ENCODE results near the gene FOXN3.
"Not testable (repeated sequence)": the region's sequence is repeated elsewhere in the genome, so short reads cannot be mapped to it uniquely, and the experiment has no call there.

FOXN3 gene

DNA sequence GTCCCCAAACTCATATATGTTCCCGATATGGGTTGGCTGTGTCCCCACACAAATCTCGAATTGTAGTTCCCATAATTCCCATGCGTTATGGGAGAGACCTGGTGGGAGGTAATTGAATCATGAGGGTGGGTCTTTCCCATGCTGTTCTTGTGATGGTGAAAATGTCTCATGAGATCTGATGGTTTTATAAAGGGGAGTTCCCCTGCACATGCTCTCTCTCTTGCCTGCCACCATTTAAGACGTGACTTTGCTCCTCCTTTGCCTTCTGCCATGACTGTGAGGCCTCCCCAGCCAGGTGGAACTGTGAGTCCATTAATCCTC lies 166.4 kb downstream of the FOXN3 start:
- not testable (repeated sequence) for DNase-seq (ENCODE audit: low read depth in 2 of 2)

DNA sequence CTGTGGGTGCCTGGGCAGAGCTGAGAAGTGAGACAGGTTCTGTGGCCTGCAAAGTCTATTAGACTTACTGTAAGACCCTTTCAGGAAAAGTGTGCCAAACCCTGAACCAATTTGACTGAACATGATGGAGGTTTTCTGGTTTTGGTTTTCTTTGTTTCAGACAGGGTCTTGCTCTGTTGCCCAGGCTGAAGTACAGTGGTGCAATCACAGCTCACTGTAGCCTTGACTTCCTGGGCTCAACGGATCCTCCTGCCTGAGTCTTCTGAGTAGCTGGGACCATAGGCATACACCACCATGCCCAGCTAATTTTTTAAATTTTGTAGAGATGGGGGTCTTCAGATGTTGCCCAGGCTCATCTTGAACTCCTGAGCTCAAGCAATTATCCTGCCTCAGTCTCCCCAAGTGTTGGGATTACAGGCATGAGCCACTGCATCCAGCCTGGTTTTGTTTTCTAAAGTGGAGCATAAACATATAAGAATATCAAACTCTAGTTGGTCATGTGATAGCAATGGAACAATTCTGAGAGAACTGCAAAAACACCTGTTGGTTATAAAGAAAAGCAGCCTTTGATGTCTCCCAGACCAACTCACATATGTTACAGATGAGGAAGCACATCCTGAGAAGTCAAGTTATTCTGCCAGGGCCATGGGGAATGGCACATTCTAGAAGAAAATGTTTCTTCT lies 166.9 kb downstream of the FOXN3 start:
- no peak for DNase-seq (ENCODE audit: low read depth in 2 of 2)

DNA sequence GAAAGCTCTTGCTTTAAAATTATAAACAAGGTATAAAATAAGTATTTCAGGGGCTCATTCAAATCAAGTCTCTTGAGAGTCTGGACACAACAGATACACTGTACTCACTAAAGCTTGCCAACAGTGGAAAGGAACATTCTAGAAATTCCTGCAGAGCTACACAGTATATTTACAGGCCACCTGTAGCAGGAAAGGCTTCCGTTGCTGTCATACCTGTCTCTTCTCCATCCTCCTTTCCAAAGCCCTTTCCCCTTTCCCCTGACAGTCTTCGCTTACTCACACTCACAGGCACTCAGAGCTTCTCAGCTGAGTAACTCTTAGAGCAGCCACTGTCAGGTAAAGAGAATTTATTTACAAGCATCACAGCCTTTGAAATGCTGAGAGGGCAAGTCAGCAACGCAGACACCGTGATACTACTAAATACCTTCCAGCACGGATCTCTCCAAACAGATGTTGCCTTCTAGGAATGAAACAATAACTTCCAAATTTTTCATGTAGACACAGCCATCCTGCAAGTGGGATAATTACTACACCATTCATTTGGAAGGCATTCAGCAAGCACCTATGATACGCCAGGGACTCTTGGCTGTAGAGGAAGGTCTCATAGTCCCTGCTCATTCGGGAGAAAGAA lies 167.9 kb downstream of the FOXN3 start:
- DNase-seq (ENCODE audit: low read depth in 2 of 2), result no peak

DNA sequence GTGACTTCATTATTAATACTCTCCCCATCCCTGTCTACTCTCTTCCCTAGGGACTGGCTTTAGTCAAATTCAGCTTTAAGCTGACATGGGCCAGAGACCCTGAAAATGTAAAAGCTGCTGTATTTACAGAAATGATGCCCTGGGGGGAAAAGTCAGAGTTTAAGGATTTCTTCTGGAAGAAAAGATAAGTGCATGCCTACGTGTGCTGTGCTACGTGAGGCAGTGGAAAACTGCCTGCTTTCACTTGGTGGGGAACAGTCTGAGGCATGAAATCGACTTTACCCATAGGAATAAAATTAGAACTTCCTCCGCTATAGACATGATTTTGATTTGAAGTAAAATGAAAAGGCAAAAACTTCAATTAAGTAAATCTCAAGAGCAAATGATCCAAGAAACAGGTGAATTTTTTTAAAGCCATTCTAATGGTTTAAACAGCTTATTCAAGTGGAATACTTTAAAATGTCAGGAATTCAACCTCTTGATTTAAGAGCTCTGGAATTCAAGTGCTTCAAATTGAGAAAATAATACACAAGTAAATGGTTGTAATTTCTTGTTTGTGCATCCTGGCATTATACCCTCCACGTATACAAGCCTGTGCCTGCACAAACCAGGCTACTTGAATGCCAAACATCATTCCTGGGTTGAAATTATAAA lies 168.5 kb downstream of the FOXN3 start:
- DNase-seq (ENCODE audit: low read depth in 2 of 2), result no peak

DNA sequence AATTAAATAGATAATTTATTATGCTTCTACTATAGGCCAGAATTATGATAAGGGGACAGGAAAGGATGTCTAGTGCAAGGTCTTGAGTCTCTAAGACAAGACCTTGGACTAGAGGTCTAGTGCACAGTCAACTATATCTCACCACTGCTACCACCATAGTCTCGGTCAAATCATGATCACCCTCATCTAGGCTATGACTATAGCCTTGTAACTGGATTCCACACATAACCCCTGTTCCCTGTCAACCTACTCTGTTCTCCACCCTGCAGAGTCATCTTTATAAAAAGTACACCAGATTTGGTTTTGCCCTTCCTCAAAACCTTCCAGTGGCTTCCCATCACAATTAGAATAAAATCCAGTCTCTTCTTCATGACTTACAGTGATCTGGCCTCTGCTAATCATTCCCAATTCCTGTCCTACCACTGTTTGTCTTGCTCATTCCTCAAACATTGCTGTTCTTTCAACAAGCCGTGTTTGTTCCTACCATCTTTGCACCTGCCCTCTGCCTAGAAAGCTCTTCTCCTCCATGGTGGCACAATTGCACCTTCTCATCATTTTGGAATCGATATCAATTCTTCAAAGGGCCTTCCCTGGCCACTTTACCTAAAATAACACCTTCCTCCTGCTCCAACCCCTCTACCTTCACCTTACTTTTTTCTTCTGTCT lies 169.4 kb downstream of the FOXN3 start:
- DNase-seq (ENCODE audit: low read depth in 2 of 2), result no peak

DNA sequence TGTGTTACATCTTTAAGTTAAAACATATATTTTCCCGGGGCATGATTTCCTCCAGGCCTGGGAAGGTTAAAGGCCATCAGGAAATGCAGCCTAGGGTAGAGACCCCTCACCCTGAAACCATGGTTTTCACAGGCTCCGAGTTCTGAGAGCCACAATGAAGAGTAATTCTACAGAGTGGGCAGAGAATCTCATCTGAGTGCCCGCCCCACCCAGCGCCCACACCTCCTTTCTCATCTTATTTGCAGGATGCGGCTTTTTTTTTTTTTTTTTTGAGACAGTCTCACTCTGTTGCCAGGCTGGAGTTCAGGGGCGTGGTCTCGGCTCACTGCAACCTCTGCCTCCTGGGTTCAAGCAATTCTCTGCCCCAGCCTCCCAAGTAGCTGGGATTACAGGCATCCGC lies 170.7 kb downstream of the FOXN3 start:
- DNase-seq (ENCODE audit: low read depth in 2 of 2), result no peak

DNA sequence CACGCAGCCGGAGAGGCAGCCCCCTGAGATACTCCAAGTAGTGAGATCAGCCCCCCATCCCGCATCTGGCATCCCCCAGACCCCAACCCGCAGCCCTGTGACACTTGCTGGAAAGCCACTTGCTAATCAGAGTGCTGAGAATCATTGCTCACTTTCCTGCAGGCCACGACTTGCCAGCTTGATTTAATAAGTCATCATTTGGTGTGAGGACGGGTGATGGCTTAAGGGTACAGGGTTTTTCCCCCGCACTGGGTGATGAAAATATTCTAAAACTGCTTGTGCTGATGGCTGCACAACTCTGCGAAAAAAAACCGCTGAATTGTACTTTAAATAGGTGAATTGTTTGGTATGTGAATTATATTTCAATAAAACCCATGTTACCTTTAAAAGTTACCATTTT lies 171.2 kb downstream of the FOXN3 start:
- DNase-seq (ENCODE audit: low read depth in 2 of 2), result no peak

DNA sequence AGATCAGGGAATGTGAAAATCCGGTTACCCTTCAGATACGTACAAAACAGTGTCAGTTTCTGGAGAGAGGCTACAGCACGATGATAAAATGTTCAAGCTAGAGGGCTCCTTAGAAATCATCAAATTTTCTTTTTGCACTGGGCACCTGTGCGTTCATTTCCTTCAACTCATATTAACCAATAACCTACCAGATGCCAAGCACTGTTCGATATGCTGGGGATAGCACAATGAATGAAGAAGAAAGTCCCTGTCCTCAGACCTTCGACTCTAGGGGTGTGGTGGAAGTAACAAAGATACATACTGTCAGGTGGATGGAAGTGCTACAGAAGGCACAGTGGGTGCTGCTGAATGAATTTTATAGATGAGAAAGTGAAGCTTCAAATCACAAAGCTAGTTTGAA lies 172.3 kb downstream of the FOXN3 start:
- no peak for DNase-seq (ENCODE audit: low read depth in 2 of 2)

DNA sequence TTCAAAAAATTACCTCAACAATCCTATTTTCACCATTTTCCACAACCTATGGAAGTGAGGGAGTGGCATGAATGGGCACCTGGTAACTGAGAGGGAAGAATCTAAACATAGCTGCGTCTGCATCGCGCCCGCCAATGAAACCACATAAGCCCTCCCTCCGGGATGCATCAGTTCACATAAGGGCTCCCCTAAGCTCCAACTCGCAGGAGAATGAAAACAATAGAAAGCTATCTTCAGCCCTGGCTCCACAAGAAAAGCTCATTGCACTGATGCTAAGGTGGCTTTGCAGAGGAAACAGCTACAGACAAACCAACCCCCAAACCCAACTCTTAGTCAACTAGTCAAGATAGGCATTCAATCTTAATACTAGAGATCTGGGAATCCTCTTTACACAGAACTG lies 173.3 kb downstream of the FOXN3 start:
- DNase-seq (ENCODE audit: low read depth in 2 of 2), result no peak

DNA sequence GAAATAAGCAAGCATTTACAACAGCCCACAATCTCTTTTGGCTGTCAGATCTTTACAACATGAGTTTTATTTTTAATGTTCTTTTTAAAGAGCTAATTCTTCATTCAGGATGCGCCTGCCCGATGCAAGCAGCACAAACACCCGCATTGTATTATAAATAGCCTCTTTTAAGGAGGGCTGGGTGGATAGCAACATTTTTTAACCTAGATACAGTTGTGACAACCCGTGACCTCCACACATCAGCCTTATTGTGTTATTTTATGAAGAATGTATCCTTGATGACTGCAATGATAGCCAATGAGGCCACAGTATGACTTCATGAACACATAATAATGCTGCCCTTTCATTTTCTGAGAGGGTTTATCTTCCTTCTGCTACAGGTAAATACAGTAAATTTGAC lies 173.7 kb downstream of the FOXN3 start:
- DNase-seq (ENCODE audit: low read depth in 2 of 2), result no peak

DNA sequence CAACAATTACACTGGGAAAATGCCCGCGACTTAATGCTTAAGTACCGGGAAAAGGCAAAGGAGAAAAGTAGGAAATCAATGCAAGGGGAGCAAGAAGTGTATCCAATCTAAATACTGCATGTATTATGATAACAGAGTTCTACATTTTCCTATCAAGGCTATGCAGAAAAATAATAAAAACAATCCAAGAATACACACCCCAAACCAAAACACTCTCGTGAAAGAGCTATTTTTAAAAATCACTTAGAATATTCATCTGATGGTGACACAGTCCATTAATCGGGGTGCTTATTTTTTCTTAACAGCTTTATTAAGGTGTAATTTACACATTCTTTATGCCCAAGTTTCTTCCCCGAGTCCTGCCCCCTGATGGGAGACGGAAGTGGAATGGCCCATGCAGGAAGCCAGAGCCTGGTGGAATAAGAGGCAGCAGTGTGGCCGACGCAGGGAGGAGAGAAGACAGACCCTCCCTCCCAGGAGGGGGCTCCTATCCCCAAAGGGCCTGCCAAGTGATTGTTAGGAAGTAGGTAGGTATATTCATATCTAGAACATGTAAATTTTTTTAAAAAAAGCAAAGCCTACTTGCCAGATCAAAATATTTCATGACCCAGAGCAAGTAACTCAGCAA lies 174.3 kb downstream of the FOXN3 start:
- DNase-seq (ENCODE audit: low read depth in 2 of 2), result no peak

DNA sequence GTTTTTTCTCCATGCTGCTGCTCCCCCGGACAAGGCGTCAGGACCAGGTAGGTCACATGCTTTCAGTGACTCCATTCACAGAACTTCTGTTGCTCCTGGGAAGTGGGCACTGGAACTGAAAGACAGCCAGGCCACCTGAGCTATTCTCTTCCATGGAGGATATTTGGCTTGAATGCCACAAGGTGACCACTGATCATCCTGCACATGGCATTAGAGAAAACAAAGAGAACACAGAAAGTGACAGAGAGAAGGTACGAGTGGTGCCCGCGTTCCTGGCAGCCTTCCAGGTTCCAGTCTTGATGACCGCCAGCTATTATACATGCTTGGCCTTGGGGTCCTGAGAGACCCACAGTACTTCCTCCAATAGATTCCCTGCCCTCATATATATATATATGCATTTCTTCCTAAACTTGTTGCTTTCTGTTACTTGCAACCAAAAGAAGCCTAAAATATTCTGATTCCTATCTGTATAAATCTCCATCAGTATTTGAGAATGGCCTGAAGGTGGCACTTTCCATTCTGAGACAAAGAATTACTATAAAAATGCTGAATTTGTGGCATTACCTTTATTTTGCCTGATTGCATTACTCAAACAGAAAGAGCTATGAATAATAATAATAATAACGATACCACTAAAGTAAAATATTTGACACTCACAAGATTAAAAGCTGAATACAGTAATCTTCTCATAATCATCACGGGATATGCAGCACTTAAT lies 174.9 kb downstream of the FOXN3 start:
- no peak for DNase-seq (ENCODE audit: low read depth in 2 of 2)

DNA sequence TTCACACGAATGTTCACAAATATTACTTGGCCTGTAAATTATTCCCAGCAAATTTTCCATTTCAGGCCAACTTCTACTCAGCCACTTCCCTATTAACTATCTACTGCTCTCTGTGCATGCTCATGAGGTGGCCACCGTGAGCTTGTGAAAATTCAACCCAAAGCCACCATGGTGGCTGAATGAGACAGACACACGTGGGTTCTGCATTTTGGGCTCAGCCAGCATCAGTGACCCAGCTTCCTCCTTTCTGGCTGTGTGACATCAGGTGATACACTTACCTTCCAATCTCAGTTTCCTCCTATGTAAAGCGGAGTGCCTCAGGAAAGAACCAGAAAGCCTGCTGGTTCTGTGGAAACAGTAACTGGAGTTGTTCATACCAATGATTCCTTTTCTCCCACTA lies 175.8 kb downstream of the FOXN3 start:
- DNase-seq (ENCODE audit: low read depth in 2 of 2), result no peak

DNA sequence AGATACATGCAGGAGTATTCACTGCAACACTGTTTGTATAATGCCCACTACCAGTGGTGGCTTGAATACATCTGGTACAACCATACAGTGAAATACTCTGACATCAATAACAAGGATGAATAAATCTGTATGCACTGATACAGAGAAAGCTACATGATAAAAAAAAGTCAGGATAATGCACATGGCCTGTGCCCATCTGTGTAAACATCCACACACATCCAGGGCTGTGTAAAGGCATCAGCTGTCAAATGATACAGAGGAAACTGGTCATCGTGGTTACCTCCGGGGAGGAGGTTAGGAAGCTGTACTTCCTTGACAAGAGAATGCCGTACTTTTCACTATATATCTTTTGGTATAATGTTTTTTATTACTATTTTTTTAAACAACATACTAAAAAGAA lies 176.6 kb downstream of the FOXN3 start:
- no peak for DNase-seq (ENCODE audit: low read depth in 2 of 2)

DNA sequence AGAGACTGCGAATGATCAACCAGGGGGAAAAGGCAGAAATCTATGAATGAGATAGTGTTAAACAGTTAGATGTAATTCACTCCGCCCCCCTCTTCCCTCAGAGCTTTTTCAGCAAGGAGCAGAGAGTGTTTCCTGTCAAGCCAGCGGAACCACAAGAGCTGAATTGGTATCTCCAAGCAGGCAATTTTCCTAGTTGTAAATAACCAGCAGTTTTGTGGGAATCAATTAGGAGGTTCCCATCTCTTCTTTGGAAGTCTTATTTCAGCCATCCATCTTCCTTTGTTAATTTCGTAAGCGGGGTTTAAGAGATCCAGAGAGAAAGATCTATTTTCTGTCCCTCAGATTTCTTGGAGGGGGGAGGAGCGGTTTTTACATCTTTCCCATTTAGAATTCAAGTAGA lies 178.0 kb downstream of the FOXN3 start:
- DNase-seq (ENCODE audit: low read depth in 2 of 2), result no peak

DNA sequence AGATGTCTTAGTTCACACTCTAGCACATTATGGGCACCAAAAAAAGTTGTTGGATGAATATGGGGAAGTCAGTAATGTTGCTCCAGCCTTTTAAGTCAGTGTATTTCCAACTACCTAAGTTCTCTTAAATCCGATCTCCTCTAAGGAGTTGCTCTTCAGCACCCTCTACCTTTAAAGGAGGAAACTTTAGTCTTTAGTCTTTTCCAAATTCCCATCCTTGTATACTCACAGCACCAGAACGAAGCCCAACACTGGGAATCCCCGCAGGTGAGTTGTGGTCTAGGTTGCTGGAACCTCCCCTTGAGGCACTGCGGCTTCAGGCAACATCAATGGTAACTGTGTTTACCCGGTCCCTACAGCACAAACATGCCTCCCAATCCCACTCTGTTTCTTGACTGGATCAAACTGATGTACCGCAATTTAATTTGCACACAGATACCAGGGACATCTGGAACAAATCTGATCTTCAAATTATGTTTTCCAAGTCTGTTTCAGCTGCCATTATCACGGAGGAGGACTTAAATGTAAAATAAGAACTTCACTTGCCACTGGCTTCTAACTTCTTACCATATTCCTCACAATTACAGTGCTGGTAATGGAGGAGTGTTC lies 179.0 kb downstream of the FOXN3 start:
- no peak for DNase-seq (ENCODE audit: low read depth in 2 of 2)

DNA sequence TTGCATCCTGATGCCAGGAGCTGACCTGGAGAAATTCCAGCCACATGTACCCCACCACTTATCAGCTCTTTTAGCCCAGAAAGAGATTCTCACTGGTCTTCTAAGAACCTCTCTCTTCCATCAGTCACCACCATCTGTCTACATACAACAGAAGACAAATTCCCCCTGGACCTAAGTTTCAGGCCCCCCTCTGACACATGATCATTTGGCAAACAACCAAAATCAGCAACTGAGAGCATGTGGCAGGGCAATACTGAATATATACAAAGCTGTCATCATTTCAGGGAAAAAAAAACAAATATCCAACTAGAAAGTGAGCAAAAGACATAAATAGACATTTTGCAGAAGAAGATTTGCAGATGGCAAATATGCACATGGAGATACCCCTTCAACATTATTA lies 180.2 kb downstream of the FOXN3 start:
- DNase-seq (ENCODE audit: low read depth in 2 of 2), result no peak

DNA sequence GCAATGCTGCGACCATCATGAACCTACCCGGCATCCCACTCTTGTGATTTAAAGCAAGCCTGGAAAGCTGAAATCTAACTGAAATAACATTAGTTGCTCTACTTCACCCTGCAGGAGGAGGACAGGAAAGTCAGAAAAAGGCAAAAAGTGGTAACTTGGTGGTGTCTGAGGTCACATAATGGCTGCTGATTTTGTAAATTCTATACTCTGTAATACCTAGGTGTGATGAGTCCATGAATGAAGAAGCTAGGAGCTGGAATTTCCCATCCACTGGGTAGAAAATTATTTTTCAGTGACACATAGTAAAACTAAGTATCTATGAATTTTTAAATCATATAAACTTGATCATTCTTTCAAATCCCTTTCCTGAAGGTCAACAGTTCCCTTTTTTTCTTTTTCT lies 183.8 kb downstream of the FOXN3 start:
- DNase-seq (ENCODE audit: low read depth in 2 of 2), result no peak

DNA sequence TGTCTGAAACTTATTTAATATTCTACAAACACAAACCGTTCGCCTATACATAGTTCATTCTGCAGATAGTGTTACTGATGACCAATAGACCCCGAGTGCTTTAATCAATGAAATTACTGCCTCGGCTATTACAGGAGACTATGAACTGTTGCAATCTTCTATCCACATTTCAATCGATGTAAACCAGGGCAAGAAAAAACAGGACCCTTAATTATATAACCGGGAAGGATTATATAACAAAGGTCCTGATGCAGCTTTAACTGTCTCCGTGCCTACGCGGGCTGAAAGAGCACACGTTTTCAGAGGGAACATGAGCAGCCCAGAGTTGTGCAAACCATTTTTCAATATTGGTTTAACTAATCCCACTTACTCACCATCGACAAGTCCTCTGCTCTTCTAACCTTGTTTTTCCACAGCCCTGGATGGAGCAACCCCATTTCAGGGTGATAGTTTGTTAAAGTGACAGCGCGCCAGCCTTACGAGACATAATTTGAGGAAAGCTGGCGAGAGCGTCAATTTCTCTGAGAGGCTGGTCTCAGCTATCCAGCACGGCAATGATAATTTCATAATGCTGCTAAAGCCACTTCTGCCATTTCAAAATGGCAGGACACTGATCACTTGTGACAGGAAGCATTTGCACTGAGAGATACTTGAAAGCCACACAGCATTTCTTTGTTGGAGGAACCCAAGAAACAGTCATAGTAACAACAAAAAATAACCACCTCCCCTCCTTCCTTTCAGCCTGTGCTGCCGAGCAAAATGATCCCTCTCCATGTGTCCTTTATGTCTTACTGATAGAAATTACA lies 184.6 kb downstream of the FOXN3 start:
- DNase-seq (ENCODE audit: low read depth in 2 of 2), result no peak

DNA sequence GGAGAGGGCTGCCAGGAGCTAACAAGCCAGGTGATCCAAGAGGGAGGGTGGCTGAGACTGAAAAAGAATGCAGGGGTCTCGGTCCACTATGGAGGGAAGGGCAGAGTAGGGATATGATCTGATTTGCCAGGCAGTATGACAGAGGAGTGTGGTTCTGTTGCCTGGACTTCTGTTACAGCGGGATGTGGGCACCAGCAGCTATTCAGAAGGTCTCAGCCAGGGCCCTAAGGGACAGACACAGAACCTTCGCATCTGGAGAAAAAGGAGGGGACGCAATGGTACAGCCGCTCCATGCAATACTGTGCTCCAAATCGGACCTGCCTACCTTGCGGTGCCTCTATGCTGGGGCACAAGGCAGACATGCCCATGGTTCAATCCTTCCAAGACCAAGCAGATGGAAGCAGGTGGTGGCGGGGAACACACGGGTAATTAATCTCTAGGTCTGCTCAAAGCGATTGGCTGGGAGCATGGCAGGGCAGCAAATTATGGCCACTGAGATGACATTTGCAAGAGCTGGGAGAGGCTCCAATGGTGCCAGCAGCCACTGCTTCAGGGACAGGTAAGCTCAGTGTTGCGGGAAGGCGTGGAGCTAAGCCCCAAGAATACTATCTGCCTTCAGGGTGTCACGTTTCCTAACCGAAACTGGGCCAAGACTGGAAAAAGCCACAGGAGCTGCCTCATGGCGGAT lies 185.5 kb downstream of the FOXN3 start:
- no peak for DNase-seq (ENCODE audit: low read depth in 2 of 2)
